KMS-11 (cell line): Measurements from ENCODE around the gene CCN5.

Source experiments
- H2AFZ ChIP-seq: fragments of 200-600 bp; sonication (generic); 2 replicates; pipeline ENCODE4 v1.6.1; 2016; ENCODE audit warnings: antibody characterized with exemption, mixed run types, low read depth
- H3K27ac ChIP-seq: fragments of 200-600 bp; sonication (generic); 2 replicates; pipeline ENCODE4 v1.6.1; 2016; ENCODE audit warnings: mild to moderate bottlenecking, mixed run types
- H3K27me3 ChIP-seq: fragments of 200-600 bp; sonication (generic); 2 replicates; pipeline ENCODE4 v1.6.1; 2017; ENCODE audit warnings: mild to moderate bottlenecking, low read depth, mixed run types, moderate library complexity; ENCODE audit not compliant: insufficient read depth
- H3K36me3 ChIP-seq: fragments of 200-600 bp; sonication (generic); 2 replicates; pipeline ENCODE4 v1.6.1; 2017; ENCODE audit warnings: mild to moderate bottlenecking, mixed run types; ENCODE audit not compliant: insufficient read depth
- H3K4me1 ChIP-seq: fragments of 200-600 bp; sonication (generic); 2 replicates; pipeline ENCODE4 v1.6.1; 2016; ENCODE audit warnings: mild to moderate bottlenecking, low read depth, mixed run types; ENCODE audit not compliant: poor library complexity, severe bottlenecking
- H3K4me2 ChIP-seq: fragments of 200-600 bp; sonication (generic); 2 replicates; pipeline ENCODE4 v1.7.0; 2016; ENCODE audit warnings: mild to moderate bottlenecking, mixed run types
- H3K4me3 ChIP-seq: fragments of 200-600 bp; sonication (generic); IDR thresholded peaks from 2 replicates; pipeline ENCODE4 v1.6.1; 2017; ENCODE audit warnings: low read depth, low read length, mixed read lengths; ENCODE audit not compliant: insufficient read depth
- H3K79me2 ChIP-seq: fragments of 200-600 bp; sonication (generic); 2 replicates; pipeline ENCODE4 v1.6.1; 2016; ENCODE audit warnings: low read depth, mixed run types; ENCODE audit not compliant: insufficient read depth
- H3K9ac ChIP-seq: fragments of 200-600 bp; sonication (generic); 2 replicates; pipeline ENCODE4 v1.6.1; 2016; ENCODE audit warnings: mild to moderate bottlenecking, mixed run types
- H4K20me1 ChIP-seq: fragments of 200-600 bp; sonication (generic); 2 replicates; pipeline ENCODE4 v1.6.1; 2016; ENCODE audit warnings: mild to moderate bottlenecking, mixed run types; ENCODE audit not compliant: insufficient read depth
- TF ChIP-seq, protein P1 (sequence below): fragments of 200-600 bp; sonication (generic); conservative IDR thresholded peaks from 2 replicates; pipeline ENCODE4 v1.6.1; 2017; ENCODE audit warnings: low read depth, mild to moderate bottlenecking, antibody characterized with exemption, low read length, moderate library complexity, mixed read lengths

CCN5 gene

DNA sequence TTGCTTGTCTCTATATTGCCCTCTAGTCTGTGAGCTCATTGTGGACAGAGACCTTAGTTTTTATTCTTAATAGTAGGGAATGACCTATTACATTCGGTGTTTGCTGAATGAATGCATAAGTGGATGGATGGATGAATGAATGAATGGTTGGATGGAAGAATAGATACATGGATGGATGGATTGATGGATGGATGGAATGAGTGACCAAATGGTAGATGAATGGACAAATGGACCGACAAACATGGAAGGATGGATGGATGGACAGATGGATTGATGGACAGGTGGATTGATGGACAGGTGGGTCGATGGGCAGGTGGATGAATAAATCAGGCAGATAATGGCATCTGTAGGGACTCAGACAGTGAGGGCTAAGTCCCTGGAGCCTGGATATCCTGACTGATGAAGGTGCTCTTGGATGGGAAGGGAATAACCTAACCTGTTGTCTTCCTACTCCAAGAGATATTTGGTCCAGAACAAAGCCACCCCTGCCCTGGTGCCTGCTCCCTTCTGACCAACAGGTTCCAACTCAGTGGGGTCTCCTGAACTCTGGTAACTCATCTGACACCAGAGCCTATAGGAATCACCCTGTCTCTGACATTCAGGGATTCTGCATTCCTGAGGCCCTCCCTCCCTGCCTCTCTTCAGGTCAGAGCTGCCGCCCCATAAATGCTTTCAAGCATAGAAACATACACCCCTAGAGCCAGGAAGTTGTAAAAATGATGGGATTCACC is 9.6 kb upstream of the CCN5 start:
- Histone ChIP-seq H3K27ac (no peak overlapping the region), H3K4me2 (no peak overlapping the region)

DNA sequence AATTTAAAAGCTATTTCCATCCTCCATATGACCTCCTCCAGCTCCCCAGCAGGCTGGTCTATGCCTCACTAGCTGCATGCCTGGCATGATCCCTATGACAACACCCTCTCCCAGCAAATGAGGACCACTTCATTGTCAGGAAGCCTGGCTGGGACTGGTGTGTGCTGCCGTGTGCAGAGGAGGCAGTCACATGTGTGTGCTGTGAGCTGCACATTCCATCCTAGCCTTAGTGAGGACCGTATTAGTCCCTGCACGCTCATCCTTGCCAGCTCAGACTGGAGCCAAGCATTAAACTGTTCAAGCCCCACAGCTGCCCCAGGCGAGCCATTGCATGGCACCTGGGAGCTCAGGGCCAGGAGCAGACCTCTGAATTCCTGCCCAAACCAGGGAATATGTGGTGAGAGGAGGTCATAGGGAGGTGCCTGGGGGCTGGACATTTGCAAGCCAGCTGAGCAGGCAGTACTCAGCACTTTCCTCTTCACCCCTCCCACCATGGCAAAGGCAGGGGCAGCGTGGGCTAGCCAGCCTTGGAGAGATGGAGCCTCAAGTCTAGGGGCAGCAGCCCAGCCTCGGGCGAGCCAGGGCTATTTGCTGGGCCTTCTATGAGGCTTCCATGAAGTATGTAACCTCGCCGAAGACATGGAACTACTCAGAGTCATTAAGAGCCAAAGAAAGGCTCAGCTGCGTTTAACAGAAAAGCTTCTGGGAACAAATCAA is 8.7 kb upstream of the CCN5 start:
- no peak overlapping the region for H3K27ac ChIP-seq
- H3K9ac ChIP-seq: no peak overlapping the region
- TF ChIP-seq, protein P1, sequence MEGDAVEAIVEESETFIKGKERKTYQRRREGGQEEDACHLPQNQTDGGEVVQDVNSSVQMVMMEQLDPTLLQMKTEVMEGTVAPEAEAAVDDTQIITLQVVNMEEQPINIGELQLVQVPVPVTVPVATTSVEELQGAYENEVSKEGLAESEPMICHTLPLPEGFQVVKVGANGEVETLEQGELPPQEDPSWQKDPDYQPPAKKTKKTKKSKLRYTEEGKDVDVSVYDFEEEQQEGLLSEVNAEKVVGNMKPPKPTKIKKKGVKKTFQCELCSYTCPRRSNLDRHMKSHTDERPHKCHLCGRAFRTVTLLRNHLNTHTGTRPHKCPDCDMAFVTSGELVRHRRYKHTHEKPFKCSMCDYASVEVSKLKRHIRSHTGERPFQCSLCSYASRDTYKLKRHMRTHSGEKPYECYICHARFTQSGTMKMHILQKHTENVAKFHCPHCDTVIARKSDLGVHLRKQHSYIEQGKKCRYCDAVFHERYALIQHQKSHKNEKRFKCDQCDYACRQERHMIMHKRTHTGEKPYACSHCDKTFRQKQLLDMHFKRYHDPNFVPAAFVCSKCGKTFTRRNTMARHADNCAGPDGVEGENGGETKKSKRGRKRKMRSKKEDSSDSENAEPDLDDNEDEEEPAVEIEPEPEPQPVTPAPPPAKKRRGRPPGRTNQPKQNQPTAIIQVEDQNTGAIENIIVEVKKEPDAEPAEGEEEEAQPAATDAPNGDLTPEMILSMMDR: no peak
- no peaks in the 10 kb centered on the region; the same call in 1 of the 2 replicates for H4K20me1 ChIP-seq
- no peak overlapping the region for H3K4me2 ChIP-seq
- no peak overlapping the region for H3K4me3 ChIP-seq
- H3K79me2 ChIP-seq: no peaks in the 10 kb centered on the region
- no peaks in the 10 kb centered on the region for H3K36me3 ChIP-seq
- peaks cover 10% of the 10 kb centered on the region for H3K4me1 ChIP-seq
- no peak overlapping the region for H2AFZ ChIP-seq
- peaks cover 83% of the 10 kb centered on the region for H3K27me3 ChIP-seq

More for the DNA sequence above, 9.6 kb upstream of the CCN5 start:
- H3K9ac ChIP-seq: no peak overlapping the region
- no peak overlapping the region for H3K4me3 ChIP-seq
- no peak overlapping the region for H2AFZ ChIP-seq
- H3K79me2 ChIP-seq: no peaks in the 10 kb centered on the region
- H3K36me3 ChIP-seq: no peaks in the 10 kb centered on the region
- peaks cover 84% of the 10 kb centered on the region for H3K27me3 ChIP-seq
- no peaks in the 10 kb centered on the region; the same call in 1 of the 2 replicates for H4K20me1 ChIP-seq
- peaks cover 10% of the 10 kb centered on the region for H3K4me1 ChIP-seq
- TF ChIP-seq, protein P1: no peak

DNA sequence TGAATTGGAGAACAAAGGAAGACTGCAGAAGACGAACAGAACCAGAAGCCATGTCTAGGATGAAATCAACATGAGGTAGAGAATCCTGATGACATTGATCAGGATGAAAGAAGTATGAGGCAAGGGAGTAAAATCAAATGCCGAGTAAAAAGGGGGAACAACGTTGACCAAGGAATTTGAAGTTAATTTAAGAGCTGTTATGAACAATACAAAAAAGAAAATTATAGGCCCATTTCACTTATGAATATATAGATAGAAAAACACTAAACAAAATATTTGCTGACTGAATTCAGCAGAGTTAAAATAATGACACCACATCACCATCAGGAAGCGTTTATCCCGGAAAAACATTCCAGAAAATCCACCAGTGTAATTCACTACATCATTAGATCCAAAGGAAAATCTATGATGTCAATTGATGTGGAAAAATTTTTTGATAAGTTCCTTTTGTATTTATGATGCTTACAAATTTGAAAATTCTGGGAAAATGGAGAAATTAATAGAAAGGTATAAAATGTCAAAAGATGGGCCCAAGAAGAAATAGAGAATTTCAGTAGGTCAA is 8.1 kb upstream of the CCN5 start:
- Histone ChIP-seq H4K20me1 (no peaks in the 10 kb centered on the region; the same call in 1 of the 2 replicates), H3K36me3 (no peaks in the 10 kb centered on the region), H3K4me3 (no peak overlapping the region), H3K27me3 (peaks cover 83% of the 10 kb centered on the region), H2AFZ (no peak overlapping the region), H3K9ac (no peak overlapping the region), H3K79me2 (no peaks in the 10 kb centered on the region), H3K4me2 (no peak overlapping the region), H3K4me1 (peaks cover 10% of the 10 kb centered on the region), H3K27ac (no peak overlapping the region)
- TF ChIP-seq, protein P1: no peak

DNA sequence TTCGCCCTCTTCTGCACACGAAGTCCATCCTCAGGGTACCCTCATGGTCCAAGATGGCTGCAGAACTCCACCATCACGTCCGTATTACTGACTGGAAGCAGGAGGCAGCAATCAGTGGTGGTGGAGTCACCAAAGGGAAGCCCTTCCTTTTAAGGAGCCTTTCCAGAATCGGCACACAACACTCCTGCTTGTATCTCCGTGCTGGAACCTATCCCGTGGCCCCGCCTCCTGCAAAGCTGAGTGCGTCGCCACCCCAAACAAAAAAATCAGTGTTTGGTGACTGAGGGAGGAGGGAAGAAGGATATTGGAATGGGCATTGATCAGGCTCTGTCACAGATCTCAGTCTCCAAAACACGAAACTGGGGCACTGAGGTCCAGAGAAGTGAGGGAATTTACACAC is 5.8 kb upstream of the CCN5 start:
- Histone ChIP-seq H3K4me1 (peaks cover 13% of the 10 kb centered on the region), H2AFZ (no peak overlapping the region), H3K79me2 (no peaks in the 10 kb centered on the region), H3K36me3 (no peaks in the 10 kb centered on the region), H3K27me3 (peaks cover 88% of the 10 kb centered on the region), H3K9ac (no peak overlapping the region), H3K27ac (no peak overlapping the region), H3K4me3 (no peak overlapping the region), H4K20me1 (no peaks in the 10 kb centered on the region; the same call in 1 of the 2 replicates), H3K4me2 (no peak overlapping the region)
- TF ChIP-seq, protein P1: no peak
